Skeletal muscle tissue (tissue), 4 donors: Measurements from ENCODE around the gene DHRS13. TPM values are rescaled to one million over a fixed set of nuclear protein-coding genes. Genes with fewer than 3 reads are reported as not detected.
"Not testable (repeated sequence)": the region's sequence is repeated elsewhere in the genome, so short reads cannot be mapped to it uniquely, and the experiment has no call there.

Experiments used
- H3K27ac ChIP-seq: one replicate; pipeline ENCODE4 v1.7.0; 2013; ENCODE audit warnings: mild to moderate bottlenecking, low read depth, low read length, inconsistent platforms
- H3K27me3 ChIP-seq, 3 donors: one replicate each; pipeline ENCODE4 v1.7.0; 2013; ENCODE audit warnings: low read length in 3 of 3; ENCODE audit not compliant: control insufficient read depth in 3 of 3, insufficient read depth in 3 of 3
- H3K36me3 ChIP-seq, 3 donors: one replicate each; pipeline ENCODE4 v1.7.0; 2013; ENCODE audit warnings: low read length in 3 of 3; ENCODE audit not compliant: control insufficient read depth in 3 of 3, insufficient read depth in 3 of 3
- H3K4me1 ChIP-seq, 3 donors: one replicate each; pipeline ENCODE4 v1.7.0; 2013; ENCODE audit warnings: low read length in 3 of 3, mild to moderate bottlenecking in 3 of 3; ENCODE audit not compliant: control insufficient read depth in 3 of 3, insufficient read depth in 3 of 3
- H3K4me3 ChIP-seq, 3 donors: one replicate each; pipeline ENCODE4 v1.7.0; 2013; ENCODE audit warnings: low read length in 3 of 3
- H3K9ac ChIP-seq, 3 donors: one replicate each; pipeline ENCODE4 v1.7.0; 2013; ENCODE audit warnings: low read length in 3 of 3, mild to moderate bottlenecking in 3 of 3, moderate library complexity in 2 of 3, low read depth in 1 of 3
- H3K9me3 ChIP-seq, 3 donors: one replicate each; pipeline ENCODE4 v1.7.0; 2013; ENCODE audit warnings: low read length in 3 of 3; ENCODE audit not compliant: control insufficient read depth in 3 of 3
- total RNA-seq: library from RNA; depleted of rRNA; stranded (reverse); fragments of >200 nt; gene quantifications from one replicate; pipeline ENCODE4 v1.2.3, GENCODE V29; 2014
- donor health status: Osteomylitis.

The DHRS13 gene
- total RNA-seq, 1 donor from 2014 or later = 5.7 TPM

DNA sequence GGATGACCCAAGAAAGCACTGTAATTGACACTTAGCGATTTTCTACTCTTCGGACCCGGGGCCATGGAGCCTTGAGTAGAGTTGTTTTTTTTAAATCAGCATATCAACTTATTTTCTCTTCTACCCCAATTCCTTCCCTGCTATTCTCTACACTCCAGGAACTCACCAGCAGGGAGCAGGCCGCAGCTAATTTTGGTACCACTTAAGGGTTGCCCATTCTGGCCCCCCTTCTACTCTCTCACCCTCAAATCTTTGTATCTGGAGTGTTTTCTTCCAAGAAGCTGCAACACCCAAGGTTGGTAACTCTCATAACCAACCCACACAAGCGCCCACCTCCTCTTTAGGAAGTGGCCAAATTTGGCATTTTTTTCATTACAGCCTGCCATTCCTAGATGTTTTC lies 53.6 kb downstream of the DHRS13 start:
- Histone ChIP-seq H3K4me3 (no peak overlapping the region), H3K27ac (no peak overlapping the region)

GRCh38 chr17:28848667-28849066 lies 54.2 kb downstream of the DHRS13 start:
- not testable (repeated sequence) for H3K9ac ChIP-seq, H3K36me3 ChIP-seq, H3K4me3 ChIP-seq, H3K27me3 ChIP-seq, H3K4me1 ChIP-seq, H3K27ac ChIP-seq, H3K9me3 ChIP-seq

More for the DNA sequence above, 53.6 kb downstream of the DHRS13 start:
- no peaks in the 10 kb centered on the region for H3K9me3 ChIP-seq
- H3K36me3 ChIP-seq = no peaks in the 10 kb centered on the region
- peaks cover 3% of the 10 kb centered on the region in 3 donors for H3K4me1 ChIP-seq
- no peak overlapping the region for H3K9ac ChIP-seq
- H3K27me3 ChIP-seq = no peaks in the 10 kb centered on the region

Other genes starting within 250 kb of the DHRS13 start
- gene SDF2, start 241.2 kb downstream of the DHRS13 start, total RNA-seq = 41.2 TPM
- 36.5 TPM for gene SUPT6H, start 240.9 kb downstream of the DHRS13 start, total RNA-seq
- 0.52 TPM for gene PROCA1, start 191.2 kb downstream of the DHRS13 start, total RNA-seq
- 44.9 TPM for gene RAB34, start 185.2 kb downstream of the DHRS13 start, total RNA-seq
- 880 TPM for gene RPL23A, start 183.1 kb downstream of the DHRS13 start, total RNA-seq
- 1.6 TPM for gene TLCD1, start 176.8 kb downstream of the DHRS13 start, total RNA-seq
- gene NEK8, start 174.3 kb downstream of the DHRS13 start, total RNA-seq = 0.52 TPM
- gene TRAF4, start 159.1 kb downstream of the DHRS13 start, total RNA-seq = 26.1 TPM
- gene FAM222B, start 60.3 kb downstream of the DHRS13 start, total RNA-seq = 6.3 TPM
- gene ERAL1, start 48.1 kb downstream of the DHRS13 start, total RNA-seq = 19.3 TPM
- gene FLOT2, start 5.3 kb downstream of the DHRS13 start, total RNA-seq = 25.6 TPM
- 8.9 TPM for gene PHF12, start 48.4 kb upstream of the DHRS13 start, total RNA-seq
- gene SEZ6, start 103.0 kb upstream of the DHRS13 start, total RNA-seq = not detected
- gene PIPOX, start 140.1 kb upstream of the DHRS13 start, total RNA-seq = 1.0 TPM